Measurements from ENCODE around the gene C2orf72. TPM values are rescaled to one million over a fixed set of nuclear protein-coding genes. Genes with fewer than 3 reads are reported as not detected.

The C2orf72 gene
- total and polyA plus RNA-seq, 2 of the 13 experiments (the other 11 are each of a cell fraction or from before 2014, with no cell fraction given), result 147 to 203 TPM

- FAIRE-seq (no peak), DNase-seq (ENCODE audit: low spot score) (no peak), ATAC-seq (no peak)
- intact Hi-C loops (cut with micrococcal nuclease; ENCODE audit: unreplicated experiment), result no loop called here
- no peak overlapping the region for H2AFZ ChIP-seq (ENCODE audit: low read length)
- H4K20me1 ChIP-seq (ENCODE audit: insufficient read depth, low read length), result no peaks in the 10 kb centered on the region
- H3K79me2 ChIP-seq (ENCODE audit: insufficient read depth, low read length), result no peaks in the 10 kb centered on the region
- H3K4me2 ChIP-seq (ENCODE audit: low read depth, low read length), result no peak overlapping the region
- peaks cover 66% of the 10 kb centered on the region for H3K4me1 ChIP-seq (ENCODE audit: insufficient read depth, low read length)
- ChIA-PET POLR2A (interaction anchor here (5.1 kb wide), 1 partner anchor 22 kb away, joined by 66 read pairs; no protein-coding TSS in a partner anchor), CTCF (ENCODE audit: low intra/inter-chr PET ratio, low total read pairs) (no interaction called here)
- no TSS peak for BruUV-seq (replicated peaks)
- in situ Hi-C loops (cut with HindIII; ENCODE audit: extremely low pct_ligation_motif_present, low pct_unique_long_range_greater_than_20kb), result no loop called here
- no peaks in the 10 kb centered on the region for H3K9me3 ChIP-seq (ENCODE audit: low read length)
- no peak for TF ChIP-seq SNAI1 (CRISPR knock-in tag; IDR thresholded peaks at IDR 0.05; ENCODE audit: borderline replicate concordance)
- no peak for TF ChIP-seq MED13 (CRISPR knock-in tag; IDR thresholded peaks at IDR 0.05)
- no peak for TF ChIP-seq ZNF276 (CRISPR knock-in tag; IDR thresholded peaks at IDR 0.05; ENCODE audit: low read depth)
- no peak for TF ChIP-seq BRF2 (CRISPR knock-in tag; IDR thresholded peaks at IDR 0.05)
- TF ChIP-seq ZFP36L1 (CRISPR knock-in tag; IDR thresholded peaks at IDR 0.05), result no peak
- TF ChIP-seq ZNF337 (CRISPR knock-in tag; IDR thresholded peaks at IDR 0.05; ENCODE audit: borderline replicate concordance, low read depth), result no peak
- TF ChIP-seq ZNF543 (CRISPR knock-in tag; IDR thresholded peaks at IDR 0.05), result no peak
- no peak for TF ChIP-seq TOE1 (CRISPR knock-in tag; IDR thresholded peaks at IDR 0.05)
- no peak for TF ChIP-seq NR2F1 (CRISPR knock-in tag; IDR thresholded peaks at IDR 0.05)
- no peak for TF ChIP-seq MAZ (IDR thresholded peaks at IDR 0.05; ENCODE audit: borderline replicate concordance, low read depth, low read length)
- TF ChIP-seq MAZ (CRISPR knock-in tag; IDR thresholded peaks at IDR 0.05; ENCODE audit: low read depth), result no peak
- TF ChIP-seq PRDM4 (CRISPR knock-in tag; IDR thresholded peaks at IDR 0.05; ENCODE audit: borderline replicate concordance), result no peak
- no peak for TF ChIP-seq CHCHD3 (CRISPR knock-in tag; IDR thresholded peaks at IDR 0.05)
- H3K9ac ChIP-seq (ENCODE audit: insufficient read depth, low read depth, low read length), result no peak overlapping the region
- no peaks in the 10 kb centered on the region for H3K27me3 ChIP-seq (ENCODE audit: control insufficient read depth in 1 of 2, insufficient read depth in 2 of 2, low read length in 2 of 2)
- no peak overlapping the region for H3K27ac ChIP-seq (ENCODE audit: extremely low read length, insufficient read depth, low read length)
- WGBS (ENCODE audit: low lambda C conversion rate), result 81% methylated on average over 9 of the region's 9 CpGs
- H3K36me3 ChIP-seq (replicated peaks in 1 of 2; ENCODE audit: control insufficient read depth in 1 of 2, insufficient read depth in 2 of 2, low read length in 2 of 2), result no peaks in the 10 kb centered on the region
- H3K4me3 ChIP-seq (replicated peaks in 1 of 3; ENCODE audit: insufficient read depth in 1 of 3, low read depth in 2 of 3, low read length in 3 of 3), result no peak overlapping the region
Observed at GRCh38 chr2:231029563-231029962, 7.8 kb upstream of the C2orf72 start.

Measured in HepG2 (cell line).